ENCODE data around the gene DLG4.
A peak's percentile ranks its signal among the peaks of the same experiment; 100 is the strongest.

Gene DLG4

DNA sequence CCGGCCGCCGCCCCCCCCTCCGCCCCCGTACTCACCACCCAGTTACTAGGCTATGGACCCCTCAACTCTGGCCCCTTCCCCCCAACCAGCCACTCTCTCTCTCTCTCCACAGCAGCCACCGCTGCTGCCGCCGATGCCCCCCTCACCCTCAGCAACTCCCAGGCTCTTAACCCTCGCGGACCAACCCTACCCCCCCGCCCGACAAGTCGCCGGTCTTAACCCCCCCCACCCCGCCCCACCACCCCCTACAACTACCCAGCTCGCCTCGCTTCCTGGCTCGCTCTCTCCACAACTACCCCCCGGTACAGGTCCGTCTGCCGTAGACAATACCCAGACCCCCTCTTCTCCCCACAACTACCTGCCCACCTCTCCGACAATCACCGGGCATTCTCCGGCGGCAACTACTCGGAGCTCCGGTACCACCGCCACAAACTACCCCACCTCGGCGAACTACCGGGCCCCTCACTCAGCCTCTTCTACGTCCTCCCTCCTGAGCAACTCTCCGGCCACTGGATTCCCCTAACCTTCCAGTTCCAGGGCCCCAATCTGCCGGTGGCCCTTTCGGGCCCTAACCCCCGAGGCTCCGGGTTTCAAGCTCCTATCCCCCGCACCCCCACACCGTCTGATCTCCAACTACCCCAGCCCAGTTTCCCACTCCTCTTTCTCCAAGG, 18.9 kb upstream of the DLG4 start (continued):
- TF ChIP-seq ZNF416 (tag by site-specific recombination; IDR thresholded peaks at IDR 0.05) (no peak; the same call in 1 of the 2 replicates), ZNF404 (tag by site-specific recombination; IDR thresholded peaks at IDR 0.05) (no peak), ZNF138 (tag by site-specific recombination; IDR thresholded peaks at IDR 0.05; ENCODE audit: borderline replicate concordance) (no peak), ZNF433 (tag by site-specific recombination; IDR thresholded peaks at IDR 0.05; ENCODE audit: low read depth) (no peak), ZNF600 (tag by site-specific recombination; IDR thresholded peaks at IDR 0.05) (no peak), KLF16 (tag by site-specific recombination; IDR thresholded peaks at IDR 0.05) (no peak; the same call in 1 of the 2 replicates), ZNF670 (tag by site-specific recombination; IDR thresholded peaks at IDR 0.05; ENCODE audit: low read depth) (no peak), REPIN1 (tag by site-specific recombination; IDR thresholded peaks at IDR 0.05; ENCODE audit: low read depth) (no peak), KLF7 (tag by site-specific recombination; IDR thresholded peaks at IDR 0.05; ENCODE audit: borderline replicate concordance) (no peak), KLF1 (tag by site-specific recombination; IDR thresholded peaks at IDR 0.05) (no peak), ZNF19 (tag by site-specific recombination; IDR thresholded peaks at IDR 0.05; ENCODE audit: low read depth) (no peak), ZNF610 (tag by site-specific recombination; IDR thresholded peaks at IDR 0.05; ENCODE audit: borderline replicate concordance) (no peak), ZNF792 (tag by site-specific recombination; IDR thresholded peaks at IDR 0.05) (no peak), FEZF1 (tag by site-specific recombination; IDR thresholded peaks at IDR 0.05) (no peak), ZNF335 (tag by site-specific recombination; conservative IDR thresholded peaks at IDR 0.05) (no peak), ZNF76 (tag by site-specific recombination; IDR thresholded peaks at IDR 0.05; ENCODE audit: borderline replicate concordance, low read depth) (peak; percentile 87), ZNF354C (tag by site-specific recombination; IDR thresholded peaks at IDR 0.05; ENCODE audit: borderline replicate concordance, low read depth) (no peak), ZNF174 (tag by site-specific recombination; IDR thresholded peaks at IDR 0.05) (no peak), KLF8 (tag by site-specific recombination; IDR thresholded peaks at IDR 0.05) (no peak; the same call in 1 of the 2 replicates), ZNF624 (tag by site-specific recombination; IDR thresholded peaks at IDR 0.05) (no peak), TCF7L2 (IDR thresholded peaks at IDR 0.05; ENCODE audit: borderline replicate concordance, low read depth, low read length) (no peak)
- TF ChIP-seq, protein P1, sequence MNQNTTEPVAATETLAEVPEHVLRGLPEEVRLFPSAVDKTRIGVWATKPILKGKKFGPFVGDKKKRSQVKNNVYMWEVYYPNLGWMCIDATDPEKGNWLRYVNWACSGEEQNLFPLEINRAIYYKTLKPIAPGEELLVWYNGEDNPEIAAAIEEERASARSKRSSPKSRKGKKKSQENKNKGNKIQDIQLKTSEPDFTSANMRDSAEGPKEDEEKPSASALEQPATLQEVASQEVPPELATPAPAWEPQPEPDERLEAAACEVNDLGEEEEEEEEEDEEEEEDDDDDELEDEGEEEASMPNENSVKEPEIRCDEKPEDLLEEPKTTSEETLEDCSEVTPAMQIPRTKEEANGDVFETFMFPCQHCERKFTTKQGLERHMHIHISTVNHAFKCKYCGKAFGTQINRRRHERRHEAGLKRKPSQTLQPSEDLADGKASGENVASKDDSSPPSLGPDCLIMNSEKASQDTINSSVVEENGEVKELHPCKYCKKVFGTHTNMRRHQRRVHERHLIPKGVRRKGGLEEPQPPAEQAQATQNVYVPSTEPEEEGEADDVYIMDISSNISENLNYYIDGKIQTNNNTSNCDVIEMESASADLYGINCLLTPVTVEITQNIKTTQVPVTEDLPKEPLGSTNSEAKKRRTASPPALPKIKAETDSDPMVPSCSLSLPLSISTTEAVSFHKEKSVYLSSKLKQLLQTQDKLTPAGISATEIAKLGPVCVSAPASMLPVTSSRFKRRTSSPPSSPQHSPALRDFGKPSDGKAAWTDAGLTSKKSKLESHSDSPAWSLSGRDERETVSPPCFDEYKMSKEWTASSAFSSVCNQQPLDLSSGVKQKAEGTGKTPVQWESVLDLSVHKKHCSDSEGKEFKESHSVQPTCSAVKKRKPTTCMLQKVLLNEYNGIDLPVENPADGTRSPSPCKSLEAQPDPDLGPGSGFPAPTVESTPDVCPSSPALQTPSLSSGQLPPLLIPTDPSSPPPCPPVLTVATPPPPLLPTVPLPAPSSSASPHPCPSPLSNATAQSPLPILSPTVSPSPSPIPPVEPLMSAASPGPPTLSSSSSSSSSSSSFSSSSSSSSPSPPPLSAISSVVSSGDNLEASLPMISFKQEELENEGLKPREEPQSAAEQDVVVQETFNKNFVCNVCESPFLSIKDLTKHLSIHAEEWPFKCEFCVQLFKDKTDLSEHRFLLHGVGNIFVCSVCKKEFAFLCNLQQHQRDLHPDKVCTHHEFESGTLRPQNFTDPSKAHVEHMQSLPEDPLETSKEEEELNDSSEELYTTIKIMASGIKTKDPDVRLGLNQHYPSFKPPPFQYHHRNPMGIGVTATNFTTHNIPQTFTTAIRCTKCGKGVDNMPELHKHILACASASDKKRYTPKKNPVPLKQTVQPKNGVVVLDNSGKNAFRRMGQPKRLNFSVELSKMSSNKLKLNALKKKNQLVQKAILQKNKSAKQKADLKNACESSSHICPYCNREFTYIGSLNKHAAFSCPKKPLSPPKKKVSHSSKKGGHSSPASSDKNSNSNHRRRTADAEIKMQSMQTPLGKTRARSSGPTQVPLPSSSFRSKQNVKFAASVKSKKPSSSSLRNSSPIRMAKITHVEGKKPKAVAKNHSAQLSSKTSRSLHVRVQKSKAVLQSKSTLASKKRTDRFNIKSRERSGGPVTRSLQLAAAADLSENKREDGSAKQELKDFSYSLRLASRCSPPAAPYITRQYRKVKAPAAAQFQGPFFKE (tag by site-specific recombination; IDR thresholded peaks at IDR 0.05; ENCODE audit: borderline replicate concordance): no peak
- TF ChIP-seq, protein P2, sequence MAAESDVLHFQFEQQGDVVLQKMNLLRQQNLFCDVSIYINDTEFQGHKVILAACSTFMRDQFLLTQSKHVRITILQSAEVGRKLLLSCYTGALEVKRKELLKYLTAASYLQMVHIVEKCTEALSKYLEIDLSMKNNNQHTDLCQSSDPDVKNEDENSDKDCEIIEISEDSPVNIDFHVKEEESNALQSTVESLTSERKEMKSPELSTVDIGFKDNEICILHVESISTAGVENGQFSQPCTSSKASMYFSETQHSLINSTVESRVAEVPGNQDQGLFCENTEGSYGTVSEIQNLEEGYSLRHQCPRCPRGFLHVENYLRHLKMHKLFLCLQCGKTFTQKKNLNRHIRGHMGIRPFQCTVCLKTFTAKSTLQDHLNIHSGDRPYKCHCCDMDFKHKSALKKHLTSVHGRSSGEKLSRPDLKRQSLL (tag by site-specific recombination; IDR thresholded peaks at IDR 0.05): no peak
- TF ChIP-seq, protein P3, sequence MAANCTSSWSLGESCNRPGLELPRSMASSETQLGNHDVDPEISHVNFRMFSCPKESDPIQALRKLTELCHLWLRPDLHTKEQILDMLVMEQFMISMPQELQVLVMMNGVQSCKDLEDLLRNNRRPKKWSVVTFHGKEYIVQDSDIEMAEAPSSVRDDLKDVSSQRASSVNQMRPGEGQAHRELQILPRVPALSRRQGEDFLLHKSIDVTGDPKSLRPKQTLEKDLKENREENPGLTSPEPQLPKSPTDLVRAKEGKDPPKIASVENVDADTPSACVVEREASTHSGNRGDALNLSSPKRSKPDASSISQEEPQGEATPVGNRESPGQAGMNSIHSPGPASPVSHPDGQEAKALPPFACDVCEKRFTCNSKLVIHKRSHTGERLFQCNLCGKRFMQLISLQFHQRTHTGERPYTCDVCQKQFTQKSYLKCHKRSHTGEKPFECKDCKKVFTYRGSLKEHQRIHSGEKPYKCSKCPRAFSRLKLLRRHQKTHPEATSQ (tag by site-specific recombination; IDR thresholded peaks at IDR 0.05): no peak
- TF ChIP-seq, protein P4, sequence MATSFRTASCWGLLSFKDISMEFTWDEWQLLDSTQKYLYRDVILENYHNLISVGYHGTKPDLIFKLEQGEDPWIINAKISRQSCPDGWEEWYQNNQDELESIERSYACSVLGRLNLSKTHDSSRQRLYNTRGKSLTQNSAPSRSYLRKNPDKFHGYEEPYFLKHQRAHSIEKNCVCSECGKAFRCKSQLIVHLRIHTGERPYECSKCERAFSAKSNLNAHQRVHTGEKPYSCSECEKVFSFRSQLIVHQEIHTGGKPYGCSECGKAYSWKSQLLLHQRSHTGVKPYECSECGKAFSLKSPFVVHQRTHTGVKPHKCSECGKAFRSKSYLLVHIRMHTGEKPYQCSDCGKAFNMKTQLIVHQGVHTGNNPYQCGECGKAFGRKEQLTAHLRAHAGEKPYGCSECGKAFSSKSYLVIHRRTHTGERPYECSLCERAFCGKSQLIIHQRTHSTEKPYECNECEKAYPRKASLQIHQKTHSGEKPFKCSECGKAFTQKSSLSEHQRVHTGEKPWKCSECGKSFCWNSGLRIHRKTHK (tag by site-specific recombination; IDR thresholded peaks at IDR 0.05): no peak
- TF ChIP-seq, protein P5, sequence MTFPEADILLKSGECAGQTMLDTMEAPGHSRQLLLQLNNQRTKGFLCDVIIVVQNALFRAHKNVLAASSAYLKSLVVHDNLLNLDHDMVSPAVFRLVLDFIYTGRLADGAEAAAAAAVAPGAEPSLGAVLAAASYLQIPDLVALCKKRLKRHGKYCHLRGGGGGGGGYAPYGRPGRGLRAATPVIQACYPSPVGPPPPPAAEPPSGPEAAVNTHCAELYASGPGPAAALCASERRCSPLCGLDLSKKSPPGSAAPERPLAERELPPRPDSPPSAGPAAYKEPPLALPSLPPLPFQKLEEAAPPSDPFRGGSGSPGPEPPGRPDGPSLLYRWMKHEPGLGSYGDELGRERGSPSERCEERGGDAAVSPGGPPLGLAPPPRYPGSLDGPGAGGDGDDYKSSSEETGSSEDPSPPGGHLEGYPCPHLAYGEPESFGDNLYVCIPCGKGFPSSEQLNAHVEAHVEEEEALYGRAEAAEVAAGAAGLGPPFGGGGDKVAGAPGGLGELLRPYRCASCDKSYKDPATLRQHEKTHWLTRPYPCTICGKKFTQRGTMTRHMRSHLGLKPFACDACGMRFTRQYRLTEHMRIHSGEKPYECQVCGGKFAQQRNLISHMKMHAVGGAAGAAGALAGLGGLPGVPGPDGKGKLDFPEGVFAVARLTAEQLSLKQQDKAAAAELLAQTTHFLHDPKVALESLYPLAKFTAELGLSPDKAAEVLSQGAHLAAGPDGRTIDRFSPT (tag by site-specific recombination; IDR thresholded peaks at IDR 0.05): no peak
- TF ChIP-seq, protein P6, sequence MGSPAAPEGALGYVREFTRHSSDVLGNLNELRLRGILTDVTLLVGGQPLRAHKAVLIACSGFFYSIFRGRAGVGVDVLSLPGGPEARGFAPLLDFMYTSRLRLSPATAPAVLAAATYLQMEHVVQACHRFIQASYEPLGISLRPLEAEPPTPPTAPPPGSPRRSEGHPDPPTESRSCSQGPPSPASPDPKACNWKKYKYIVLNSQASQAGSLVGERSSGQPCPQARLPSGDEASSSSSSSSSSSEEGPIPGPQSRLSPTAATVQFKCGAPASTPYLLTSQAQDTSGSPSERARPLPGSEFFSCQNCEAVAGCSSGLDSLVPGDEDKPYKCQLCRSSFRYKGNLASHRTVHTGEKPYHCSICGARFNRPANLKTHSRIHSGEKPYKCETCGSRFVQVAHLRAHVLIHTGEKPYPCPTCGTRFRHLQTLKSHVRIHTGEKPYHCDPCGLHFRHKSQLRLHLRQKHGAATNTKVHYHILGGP (tag by site-specific recombination; IDR thresholded peaks at IDR 0.05): no peak

Measured in HEK293 (cell line).